GM12892 (cell line): ENCODE results near the gene PCDHB11.

ENCODE experiments used
- POLR2A ChIP-seq: IDR thresholded peaks from 2 replicates; pipeline ENCODE4 v1.6.1; 2011; ENCODE audit warnings: low read depth, low read length, control low read depth
- POLR2AphosphoS5 ChIP-seq: IDR thresholded peaks from 2 replicates; pipeline ENCODE4 v1.6.1; 2011; ENCODE audit warnings: low read depth, low read length, control low read depth

- TF ChIP-seq POLR2A (no peak), POLR2AphosphoS5 (no peak)
These were observed 3.1 kb upstream of the PCDHB11 start for GRCh38 chr5:141196363-141196762.
